Nephron (organoid): ENCODE data around the gene PELI3.
A peak's percentile ranks its signal among the peaks of the same experiment; 100 is the strongest.
"Not testable (repeated sequence)": the region's sequence is repeated elsewhere in the genome, so short reads cannot be mapped to it uniquely, and the experiment has no call there.

Experiments used
- H3K27ac Mint-ChIP-seq, 3 experiments: 2 replicates each; pipeline ENCODE4 v1.8.0; 2020; ENCODE audit warnings: mixed read lengths in 3 of 3, mild to moderate bottlenecking in 2 of 3, moderate library complexity in 1 of 3
- H3K27me3 Mint-ChIP-seq: 2 replicates; pipeline ENCODE4 v1.8.0; 2021; ENCODE audit warnings: low read depth, mild to moderate bottlenecking, moderate library complexity, mixed read lengths
- H3K36me3 Mint-ChIP-seq: 2 replicates; pipeline ENCODE4 v1.8.0; 2020; ENCODE audit warnings: low read depth, mixed read lengths
- H3K4me1 Mint-ChIP-seq: 2 replicates; pipeline ENCODE4 v1.8.0; 2020; ENCODE audit warnings: mixed read lengths
- H3K4me3 Mint-ChIP-seq, 3 experiments: 2 replicates each; pipeline ENCODE4 v1.8.0; 2020; ENCODE audit warnings: mild to moderate bottlenecking in 3 of 3, mixed read lengths in 3 of 3, moderate library complexity in 2 of 3
- H3K9me3 Mint-ChIP-seq: 2 replicates; pipeline ENCODE4 v1.8.0; 2020; ENCODE audit warnings: mixed read lengths
- TF ChIP-seq, protein P1 (sequence below), 3 experiments: fragments of 200-600 bp; sonication (generic); IDR thresholded peaks; one replicate each; pipeline ENCODE4 v1.5.0; 2021; ENCODE audit warnings: antibody characterized with exemption in 3 of 3; ENCODE audit not compliant: unreplicated experiment in 3 of 3

PELI3 gene

DNA sequence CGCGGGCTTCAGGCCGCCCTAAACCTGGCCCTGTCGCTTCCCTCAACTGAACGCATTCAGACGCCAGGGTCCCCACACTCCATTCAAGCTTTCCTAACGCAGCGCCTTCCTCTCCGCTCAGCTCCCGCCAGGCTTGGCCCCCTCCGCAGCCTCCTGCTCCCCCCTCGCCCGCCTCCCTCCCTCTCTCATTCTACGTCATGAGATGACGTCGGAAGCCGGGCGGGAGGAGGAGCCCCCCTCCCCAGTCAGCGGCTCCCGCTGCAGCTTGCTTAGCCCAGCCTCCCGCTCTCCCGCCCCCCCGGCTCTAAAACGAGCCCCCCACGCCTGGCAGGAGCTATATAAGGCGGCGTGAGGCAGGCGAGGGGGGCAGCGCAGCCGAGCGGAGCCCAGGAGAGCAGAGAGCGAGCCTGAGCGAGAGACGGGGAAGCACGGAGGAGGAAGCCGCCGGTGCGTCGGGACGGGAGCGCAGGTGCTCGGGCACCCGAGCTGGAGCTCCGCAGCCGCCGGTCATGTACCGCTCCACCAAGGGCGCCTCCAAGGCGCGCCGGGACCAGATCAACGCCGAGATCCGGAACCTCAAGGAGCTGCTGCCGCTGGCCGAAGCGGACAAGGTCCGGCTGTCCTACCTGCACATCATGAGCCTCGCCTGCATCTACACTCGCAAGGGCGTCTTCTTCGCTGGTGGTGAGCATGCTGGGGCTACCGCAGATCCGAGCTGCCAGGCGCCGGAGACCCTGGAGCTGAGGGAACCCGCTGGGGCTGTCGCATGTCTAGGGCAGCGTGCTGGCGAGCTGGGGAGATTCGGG lies 45.8 kb upstream of the PELI3 start, which contains the start of gene NPAS4:
Gene NPAS4 (plus strand): TSS at position 365 of the 806 bp plus-strand sequence. CDS start 145 bp downstream, at position 510.
- H3K27me3 Mint-ChIP-seq, result peaks cover 53% of the 10 kb centered on the region
- H3K4me1 Mint-ChIP-seq, result peaks cover 16% of the 10 kb centered on the region
- peaks cover 3% of the 10 kb centered on the region for H3K36me3 Mint-ChIP-seq
- no peak within 1 kb of the TSS for H3K27ac Mint-ChIP-seq
- no peak within 1 kb of the TSS for H3K4me3 Mint-ChIP-seq
- TF ChIP-seq, protein P1, sequence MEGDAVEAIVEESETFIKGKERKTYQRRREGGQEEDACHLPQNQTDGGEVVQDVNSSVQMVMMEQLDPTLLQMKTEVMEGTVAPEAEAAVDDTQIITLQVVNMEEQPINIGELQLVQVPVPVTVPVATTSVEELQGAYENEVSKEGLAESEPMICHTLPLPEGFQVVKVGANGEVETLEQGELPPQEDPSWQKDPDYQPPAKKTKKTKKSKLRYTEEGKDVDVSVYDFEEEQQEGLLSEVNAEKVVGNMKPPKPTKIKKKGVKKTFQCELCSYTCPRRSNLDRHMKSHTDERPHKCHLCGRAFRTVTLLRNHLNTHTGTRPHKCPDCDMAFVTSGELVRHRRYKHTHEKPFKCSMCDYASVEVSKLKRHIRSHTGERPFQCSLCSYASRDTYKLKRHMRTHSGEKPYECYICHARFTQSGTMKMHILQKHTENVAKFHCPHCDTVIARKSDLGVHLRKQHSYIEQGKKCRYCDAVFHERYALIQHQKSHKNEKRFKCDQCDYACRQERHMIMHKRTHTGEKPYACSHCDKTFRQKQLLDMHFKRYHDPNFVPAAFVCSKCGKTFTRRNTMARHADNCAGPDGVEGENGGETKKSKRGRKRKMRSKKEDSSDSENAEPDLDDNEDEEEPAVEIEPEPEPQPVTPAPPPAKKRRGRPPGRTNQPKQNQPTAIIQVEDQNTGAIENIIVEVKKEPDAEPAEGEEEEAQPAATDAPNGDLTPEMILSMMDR (IDR thresholded peaks at IDR 0.05; ENCODE audit: unreplicated experiment in 3 of 3), result no peak
- peaks cover 5% of the 10 kb centered on the region for H3K9me3 Mint-ChIP-seq

DNA sequence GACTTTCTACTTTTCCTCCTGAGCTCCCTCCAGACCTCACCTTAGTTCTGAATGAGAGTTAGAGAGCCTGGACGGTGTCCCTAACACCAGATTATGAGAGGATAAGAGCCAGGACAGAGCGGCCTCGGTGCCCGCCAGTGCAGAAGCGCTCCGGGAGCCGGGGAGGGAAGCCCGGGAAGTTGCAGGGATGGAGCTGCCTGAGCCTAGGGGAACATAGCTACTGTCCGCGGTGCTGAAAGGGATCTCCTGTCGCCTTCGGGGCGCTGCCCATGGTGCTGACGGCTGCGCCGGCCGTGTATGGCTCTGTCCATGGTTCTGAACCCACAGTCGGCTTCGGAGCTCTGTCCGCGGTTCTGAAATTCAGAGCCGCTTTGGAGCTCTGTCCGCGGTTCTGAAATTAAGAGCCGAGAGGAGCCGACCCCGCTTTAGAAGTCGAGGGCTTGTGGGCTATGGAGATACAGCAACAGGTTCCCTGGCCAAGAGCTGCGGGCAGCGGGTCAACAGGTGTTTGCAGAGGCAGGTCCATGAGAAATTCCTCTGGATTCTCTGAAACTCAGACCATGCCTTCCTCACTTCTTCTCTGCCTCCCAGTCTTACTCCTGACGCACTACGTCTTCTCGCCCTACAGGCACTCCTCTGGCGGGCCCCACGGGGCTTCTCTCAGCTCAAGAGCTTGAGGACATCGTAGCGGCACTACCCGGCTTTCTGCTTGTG lies 45.1 kb upstream of the PELI3 start:
- H3K27ac Mint-ChIP-seq, result no peak overlapping the region
- peaks cover 5% of the 10 kb centered on the region for H3K9me3 Mint-ChIP-seq
- peaks cover 3% of the 10 kb centered on the region for H3K36me3 Mint-ChIP-seq
- no peak overlapping the region for H3K4me3 Mint-ChIP-seq
- peaks cover 16% of the 10 kb centered on the region for H3K4me1 Mint-ChIP-seq
- TF ChIP-seq, protein P1 (IDR thresholded peaks at IDR 0.05; ENCODE audit: unreplicated experiment in 3 of 3), result no peak
- H3K27me3 Mint-ChIP-seq, result peaks cover 49% of the 10 kb centered on the region

DNA sequence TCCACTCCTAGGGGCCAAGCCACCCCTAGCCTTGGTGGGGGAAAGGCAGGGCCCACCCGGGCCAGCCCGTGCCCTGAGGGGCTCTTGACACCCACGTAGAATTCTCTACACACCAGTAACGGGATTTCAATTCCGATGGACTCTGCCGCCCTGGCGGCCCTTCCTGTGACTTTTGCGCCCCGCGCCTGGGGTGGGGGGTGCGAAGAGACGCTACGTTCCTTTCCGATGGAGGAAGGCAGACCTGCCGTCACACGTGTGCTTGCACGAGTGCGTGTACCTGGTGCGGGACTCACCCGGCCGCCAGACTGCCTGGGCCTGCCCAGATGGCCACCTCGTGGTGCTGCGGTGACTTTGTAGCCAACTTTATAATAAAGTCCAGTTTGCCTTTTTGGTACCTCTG lies 40.4 kb upstream of the PELI3 start:
- peaks cover 14% of the 10 kb centered on the region for H3K27me3 Mint-ChIP-seq
- no peaks in the 10 kb centered on the region for H3K4me1 Mint-ChIP-seq
- peaks cover 4% of the 10 kb centered on the region for H3K36me3 Mint-ChIP-seq
- H3K9me3 Mint-ChIP-seq, result no peaks in the 10 kb centered on the region
- H3K4me3 Mint-ChIP-seq, result no peak overlapping the region
- TF ChIP-seq, protein P1 (IDR thresholded peaks at IDR 0.05; ENCODE audit: unreplicated experiment in 3 of 3), result no peak
- H3K27ac Mint-ChIP-seq, result no peak overlapping the region

DNA sequence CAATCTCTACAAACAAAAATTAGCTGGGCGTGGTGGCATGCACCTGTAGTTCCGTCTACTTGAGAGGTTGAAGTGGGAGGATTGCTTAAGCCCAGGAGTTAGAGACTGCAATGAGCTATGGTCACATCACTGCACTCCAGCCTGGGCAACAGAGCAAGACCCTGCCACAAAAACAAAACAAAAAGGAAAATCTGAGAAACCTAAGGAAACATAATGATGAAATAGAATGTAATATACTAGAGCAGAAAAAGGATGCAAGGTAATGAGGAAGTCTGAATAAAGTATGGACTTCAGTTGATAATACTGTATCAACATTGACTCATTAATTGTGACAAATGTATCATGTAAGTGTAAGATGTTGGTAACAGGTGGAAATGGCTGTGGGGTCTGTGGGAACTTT lies 37.8 kb upstream of the PELI3 start:
- Mint-ChIP-seq H3K4me1 (no peaks in the 10 kb centered on the region), H3K27ac (no peak overlapping the region), H3K36me3 (peaks cover 15% of the 10 kb centered on the region), H3K9me3 (no peaks in the 10 kb centered on the region), H3K4me3 (no peak overlapping the region), H3K27me3 (peaks cover 4% of the 10 kb centered on the region)
- TF ChIP-seq, protein P1 (IDR thresholded peaks at IDR 0.05; ENCODE audit: unreplicated experiment in 3 of 3), result no peak

DNA sequence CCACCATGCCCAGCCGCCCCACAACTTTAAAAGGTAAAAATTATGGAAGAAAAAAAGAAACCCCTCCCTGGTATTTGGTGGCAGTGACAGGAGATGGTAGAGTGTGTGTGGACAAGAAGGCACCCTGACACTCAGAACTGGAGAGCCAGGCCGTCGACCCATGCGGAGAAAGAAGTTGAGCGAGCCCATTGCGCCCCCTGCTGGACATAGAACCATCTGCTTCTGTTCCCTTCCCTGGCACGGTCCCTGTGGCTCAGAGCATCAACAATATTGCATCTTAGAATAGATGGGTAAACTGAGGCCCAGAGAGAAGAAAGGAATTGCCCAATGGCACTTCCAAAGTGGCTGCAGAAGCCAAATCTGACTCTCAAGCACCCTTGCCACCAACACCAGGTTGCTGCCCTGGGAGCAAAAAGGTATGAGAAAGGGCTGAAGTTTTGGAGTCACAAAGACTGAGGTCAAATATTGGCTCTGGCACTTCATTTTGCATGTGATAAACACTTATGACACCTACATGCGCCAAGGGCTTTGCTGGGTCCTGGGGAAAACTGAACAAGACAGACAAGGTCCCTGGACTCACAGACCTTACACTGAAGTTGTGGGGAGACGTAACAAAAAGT lies 36.6 kb upstream of the PELI3 start:
- no peaks in the 10 kb centered on the region for H3K4me1 Mint-ChIP-seq
- TF ChIP-seq, protein P1 (IDR thresholded peaks at IDR 0.05; ENCODE audit: unreplicated experiment in 3 of 3), result peak; percentile 66 to 75 (median 70)
- H3K4me3 Mint-ChIP-seq, result no peak overlapping the region
- H3K27me3 Mint-ChIP-seq, result no peaks in the 10 kb centered on the region
- no peak overlapping the region for H3K27ac Mint-ChIP-seq
- peaks cover 19% of the 10 kb centered on the region for H3K36me3 Mint-ChIP-seq
- no peaks in the 10 kb centered on the region for H3K9me3 Mint-ChIP-seq

DNA sequence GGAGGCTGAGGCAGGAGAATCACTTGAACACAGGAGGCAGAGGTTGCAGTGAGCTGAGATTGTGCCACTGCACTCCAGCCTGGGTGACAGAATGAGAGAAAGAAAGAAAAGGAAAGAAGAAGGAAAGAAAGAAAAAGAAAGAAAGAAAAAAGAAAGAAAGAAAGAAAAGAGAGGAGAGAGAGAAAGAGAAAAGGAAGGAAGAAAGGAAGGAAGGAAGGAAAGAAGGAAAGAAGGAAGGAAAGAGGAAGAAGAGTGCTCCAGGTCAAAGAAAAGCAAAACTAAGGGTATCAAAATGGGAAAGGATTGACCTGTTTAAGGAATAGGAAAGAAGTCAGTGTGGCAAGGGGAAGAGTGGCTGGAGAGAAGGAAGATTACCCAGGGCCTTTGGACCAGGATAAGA lies 35.4 kb upstream of the PELI3 start:
- not testable (repeated sequence) for H3K27ac Mint-ChIP-seq, H3K4me3 Mint-ChIP-seq, H3K4me1 Mint-ChIP-seq, H3K27me3 Mint-ChIP-seq, H3K9me3 Mint-ChIP-seq
- peaks cover 31% of the 10 kb centered on the region for H3K36me3 Mint-ChIP-seq

DNA sequence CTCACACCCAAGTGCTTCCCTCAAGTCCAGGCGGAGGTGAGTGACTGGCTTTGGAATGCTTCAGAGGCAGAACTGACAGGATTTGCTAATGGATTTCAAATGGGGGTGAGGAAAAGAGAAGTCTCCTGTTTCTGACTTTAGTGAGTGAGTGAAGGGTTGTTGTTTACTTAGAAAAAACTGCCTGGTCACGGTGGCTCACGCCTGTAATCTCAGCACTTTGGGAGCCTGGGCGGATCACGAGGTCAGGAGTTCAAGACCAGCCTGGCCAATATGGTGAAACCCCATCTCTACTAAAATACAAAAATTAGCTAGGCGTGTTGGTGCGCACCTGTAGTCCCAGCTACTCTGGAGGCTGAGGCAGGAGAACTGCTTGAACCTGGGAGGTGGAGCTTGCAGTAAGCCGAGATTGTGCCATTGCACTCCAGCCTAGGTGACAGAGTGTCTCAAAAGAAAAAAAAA lies 34.8 kb upstream of the PELI3 start:
- H3K36me3 Mint-ChIP-seq, result peaks cover 37% of the 10 kb centered on the region
- H3K27ac Mint-ChIP-seq, H3K9me3 Mint-ChIP-seq, H3K4me3 Mint-ChIP-seq, H3K4me1 Mint-ChIP-seq, H3K27me3 Mint-ChIP-seq: not testable (repeated sequence)
